Hepatocyte (in vitro differentiated cells): ENCODE results near the gene ACSS1.

ENCODE experiments used
- EZH2 ChIP-seq: fragments of 200-600 bp; sonication (generic); IDR thresholded peaks from 2 replicates; pipeline ENCODE4 v1.6.1; 2016; ENCODE audit warnings: antibody characterized with exemption, mild to moderate bottlenecking, borderline replicate concordance
- EZH2phosphoT487 ChIP-seq: fragments of 200-600 bp; sonication (generic); IDR thresholded peaks from one replicate; pipeline ENCODE4 v1.6.1; 2018; ENCODE audit warnings: antibody characterized with exemption, mild to moderate bottlenecking, low read depth, moderate library complexity; ENCODE audit not compliant: unreplicated experiment, severe bottlenecking
- TF ChIP-seq, protein P1 (sequence below): fragments of 200-600 bp; sonication (generic); IDR thresholded peaks from 2 replicates; pipeline ENCODE4 v1.5.1; 2016; ENCODE audit warnings: antibody characterized with exemption, mild to moderate bottlenecking; ENCODE audit not compliant: poor library complexity

- TF ChIP-seq EZH2 (no peak), EZH2phosphoT487 (no peak)
- TF ChIP-seq, protein P1, sequence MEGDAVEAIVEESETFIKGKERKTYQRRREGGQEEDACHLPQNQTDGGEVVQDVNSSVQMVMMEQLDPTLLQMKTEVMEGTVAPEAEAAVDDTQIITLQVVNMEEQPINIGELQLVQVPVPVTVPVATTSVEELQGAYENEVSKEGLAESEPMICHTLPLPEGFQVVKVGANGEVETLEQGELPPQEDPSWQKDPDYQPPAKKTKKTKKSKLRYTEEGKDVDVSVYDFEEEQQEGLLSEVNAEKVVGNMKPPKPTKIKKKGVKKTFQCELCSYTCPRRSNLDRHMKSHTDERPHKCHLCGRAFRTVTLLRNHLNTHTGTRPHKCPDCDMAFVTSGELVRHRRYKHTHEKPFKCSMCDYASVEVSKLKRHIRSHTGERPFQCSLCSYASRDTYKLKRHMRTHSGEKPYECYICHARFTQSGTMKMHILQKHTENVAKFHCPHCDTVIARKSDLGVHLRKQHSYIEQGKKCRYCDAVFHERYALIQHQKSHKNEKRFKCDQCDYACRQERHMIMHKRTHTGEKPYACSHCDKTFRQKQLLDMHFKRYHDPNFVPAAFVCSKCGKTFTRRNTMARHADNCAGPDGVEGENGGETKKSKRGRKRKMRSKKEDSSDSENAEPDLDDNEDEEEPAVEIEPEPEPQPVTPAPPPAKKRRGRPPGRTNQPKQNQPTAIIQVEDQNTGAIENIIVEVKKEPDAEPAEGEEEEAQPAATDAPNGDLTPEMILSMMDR, result peak; percentile 39
Measured at GRCh38 chr20:24993337-24994185, 64.4 kb downstream of the ACSS1 start.
